GM15510 (cell line): ENCODE results near the gene RBM6.

ENCODE experiments used
- POLR2A ChIP-seq: IDR thresholded peaks from 3 replicates; pipeline ENCODE4 v1.6.1; 2011; ENCODE audit warnings: borderline replicate concordance; ENCODE audit not compliant: insufficient read length; ENCODE audit errors: extremely low read depth

Gene RBM6

GRCh38 chr3:49952924-49953323 lies 13.0 kb downstream of the RBM6 start:
- no peak for TF ChIP-seq POLR2A

- no peak for TF ChIP-seq POLR2A
Measured at GRCh38 chr3:49955636-49956035, 15.7 kb downstream of the RBM6 start.

- TF ChIP-seq POLR2A: no peak
Measured at GRCh38 chr3:49966233-49966942, 26.4 kb downstream of the RBM6 start.

GRCh38 chr3:49967291-49967690 lies 27.3 kb downstream of the RBM6 start:
- no peak for TF ChIP-seq POLR2A

GRCh38 chr3:49968346-49968745 lies 28.4 kb downstream of the RBM6 start:
- TF ChIP-seq POLR2A: no peak

GRCh38 chr3:49972656-49973055 lies 32.7 kb downstream of the RBM6 start:
- TF ChIP-seq POLR2A: no peak

GRCh38 chr3:49976942-49977341 lies 37.0 kb downstream of the RBM6 start:
- no peak for TF ChIP-seq POLR2A

- no peak for TF ChIP-seq POLR2A
Measured at GRCh38 chr3:49984394-49984793, 44.4 kb downstream of the RBM6 start.

GRCh38 chr3:49992326-49992725 lies 52.4 kb downstream of the RBM6 start:
- TF ChIP-seq POLR2A: no peak

GRCh38 chr3:49994476-49994875 lies 54.5 kb downstream of the RBM6 start:
- no peak for TF ChIP-seq POLR2A

- no peak for TF ChIP-seq POLR2A
Measured at GRCh38 chr3:49996016-49996415, 56.1 kb downstream of the RBM6 start.

GRCh38 chr3:49997862-49998261 lies 57.9 kb downstream of the RBM6 start:
- TF ChIP-seq POLR2A: no peak

- TF ChIP-seq POLR2A: no peak
Measured at GRCh38 chr3:49998326-49998725, 58.4 kb downstream of the RBM6 start.

GRCh38 chr3:50001511-50001910 lies 61.6 kb downstream of the RBM6 start:
- no peak for TF ChIP-seq POLR2A

- TF ChIP-seq POLR2A: no peak
Measured at GRCh38 chr3:50003216-50003615, 63.3 kb downstream of the RBM6 start.

- TF ChIP-seq POLR2A: no peak
Measured at GRCh38 chr3:50003824-50004223, 63.9 kb downstream of the RBM6 start.

- no peak for TF ChIP-seq POLR2A
Measured at GRCh38 chr3:50008931-50009330, 69.0 kb downstream of the RBM6 start.

- TF ChIP-seq POLR2A: no peak
Measured at GRCh38 chr3:50010959-50011358, 71.0 kb downstream of the RBM6 start.

GRCh38 chr3:50015918-50016317 lies 76.0 kb downstream of the RBM6 start:
- no peak for TF ChIP-seq POLR2A
